ENCODE data around the gene CILP. TPM values are rescaled to one million over a fixed set of nuclear protein-coding genes. Genes with fewer than 3 reads are reported as not detected.

The CILP gene
- total and polyA plus RNA-seq, 2 of the 13 experiments (the other 11 are each of a cell fraction or from before 2014, with no cell fraction given): 0.03 TPM; not detected in 1

GRCh38 chr15:65223996-65224395 is 12.7 kb upstream of the CILP start:
- ChIA-PET POLR2A (no interaction called here), CTCF (ENCODE audit: low intra/inter-chr PET ratio, low total read pairs) (no interaction called here)
- Histone ChIP-seq H2AFZ (ENCODE audit: low read length) (no peak overlapping the region), H4K20me1 (ENCODE audit: insufficient read depth, low read length) (no peaks in the 10 kb centered on the region), H3K79me2 (ENCODE audit: insufficient read depth, low read length) (no peaks in the 10 kb centered on the region), H3K9ac (ENCODE audit: insufficient read depth, low read depth, low read length) (no peak overlapping the region), H3K4me3 (replicated peaks in 1 of 3; ENCODE audit: insufficient read depth in 1 of 3, low read depth in 2 of 3, low read length in 3 of 3) (no peak overlapping the region), H3K9me3 (ENCODE audit: low read length) (no peaks in the 10 kb centered on the region), H3K36me3 (replicated peaks in 1 of 2; ENCODE audit: control insufficient read depth in 1 of 2, insufficient read depth in 2 of 2, low read length in 2 of 2) (no peaks in the 10 kb centered on the region), H3K4me1 (ENCODE audit: insufficient read depth, low read length) (peaks cover 27% of the 10 kb centered on the region), H3K27ac (ENCODE audit: extremely low read length, insufficient read depth, low read length) (no peak overlapping the region), H3K4me2 (ENCODE audit: low read depth, low read length) (no peak overlapping the region), H3K27me3 (ENCODE audit: control insufficient read depth in 1 of 2, insufficient read depth in 2 of 2, low read length in 2 of 2) (no peaks in the 10 kb centered on the region; a peak in 1 of 5 replicates)
- BruUV-seq (replicated peaks): no TSS peak
- intact Hi-C loops (cut with micrococcal nuclease; ENCODE audit: unreplicated experiment) (no loop called here), in situ Hi-C loops (cut with HindIII; ENCODE audit: extremely low pct_ligation_motif_present, low pct_unique_long_range_greater_than_20kb) (no loop called here)
- TF ChIP-seq ZNF460 (CRISPR knock-in tag; IDR thresholded peaks at IDR 0.05; ENCODE audit: borderline replicate concordance): peak; percentile 61; the same call in 1 of the 2 replicates
- TF ChIP-seq RARG (CRISPR knock-in tag; IDR thresholded peaks at IDR 0.05; ENCODE audit: low read depth): no peak
- no peak for FAIRE-seq
- no peak for ATAC-seq
- no peak for DNase-seq (ENCODE audit: low spot score)
- WGBS (ENCODE audit: low lambda C conversion rate): 30% methylated on average over 6 of the region's 6 CpGs

- H3K79me2 ChIP-seq (ENCODE audit: insufficient read depth, low read length): no peaks in the 10 kb centered on the region
- H4K20me1 ChIP-seq (ENCODE audit: insufficient read depth, low read length): no peaks in the 10 kb centered on the region
- no peak overlapping the region for H2AFZ ChIP-seq (ENCODE audit: low read length)
- in situ Hi-C loops (cut with HindIII; ENCODE audit: extremely low pct_ligation_motif_present, low pct_unique_long_range_greater_than_20kb) (no loop called here), intact Hi-C loops (cut with micrococcal nuclease; ENCODE audit: unreplicated experiment) (no loop called here)
- no TSS peak for BruUV-seq (replicated peaks)
- no peak overlapping the region for H3K27ac ChIP-seq (ENCODE audit: extremely low read length, insufficient read depth, low read length)
- H3K9me3 ChIP-seq (ENCODE audit: low read length): no peaks in the 10 kb centered on the region
- 73% methylated on average over 2 of the region's 4 CpGs for WGBS (ENCODE audit: low lambda C conversion rate)
- peaks cover 19% of the 10 kb centered on the region for H3K4me1 ChIP-seq (ENCODE audit: insufficient read depth, low read length)
- no peak overlapping the region for H3K9ac ChIP-seq (ENCODE audit: insufficient read depth, low read depth, low read length)
- ATAC-seq (no peak), FAIRE-seq (no peak), DNase-seq (ENCODE audit: low spot score) (no peak)
- CTCF ChIA-PET (ENCODE audit: low intra/inter-chr PET ratio, low total read pairs): no interaction called here
- H3K4me3 ChIP-seq (replicated peaks in 1 of 3; ENCODE audit: insufficient read depth in 1 of 3, low read depth in 2 of 3, low read length in 3 of 3): no peak overlapping the region
- H3K4me2 ChIP-seq (ENCODE audit: low read depth, low read length): no peak overlapping the region
- TF ChIP-seq TBP (CRISPR knock-in tag; IDR thresholded peaks at IDR 0.05) (no peak), ZNF33B (CRISPR knock-in tag; IDR thresholded peaks at IDR 0.05) (no peak), RFXANK (CRISPR knock-in tag; IDR thresholded peaks at IDR 0.05) (no peak), SAFB2 (CRISPR knock-in tag; IDR thresholded peaks at IDR 0.05; ENCODE audit: borderline replicate concordance, low read depth) (no peak)
- TF ChIP-seq, protein P1, sequence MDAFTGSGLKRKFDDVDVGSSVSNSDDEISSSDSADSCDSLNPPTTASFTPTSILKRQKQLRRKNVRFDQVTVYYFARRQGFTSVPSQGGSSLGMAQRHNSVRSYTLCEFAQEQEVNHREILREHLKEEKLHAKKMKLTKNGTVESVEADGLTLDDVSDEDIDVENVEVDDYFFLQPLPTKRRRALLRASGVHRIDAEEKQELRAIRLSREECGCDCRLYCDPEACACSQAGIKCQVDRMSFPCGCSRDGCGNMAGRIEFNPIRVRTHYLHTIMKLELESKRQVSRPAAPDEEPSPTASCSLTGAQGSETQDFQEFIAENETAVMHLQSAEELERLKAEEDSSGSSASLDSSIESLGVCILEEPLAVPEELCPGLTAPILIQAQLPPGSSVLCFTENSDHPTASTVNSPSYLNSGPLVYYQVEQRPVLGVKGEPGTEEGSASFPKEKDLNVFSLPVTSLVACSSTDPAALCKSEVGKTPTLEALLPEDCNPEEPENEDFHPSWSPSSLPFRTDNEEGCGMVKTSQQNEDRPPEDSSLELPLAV (CRISPR knock-in tag; conservative IDR thresholded peaks at IDR 0.05; ENCODE audit: low read depth): no peak
- TF ChIP-seq, protein P2, sequence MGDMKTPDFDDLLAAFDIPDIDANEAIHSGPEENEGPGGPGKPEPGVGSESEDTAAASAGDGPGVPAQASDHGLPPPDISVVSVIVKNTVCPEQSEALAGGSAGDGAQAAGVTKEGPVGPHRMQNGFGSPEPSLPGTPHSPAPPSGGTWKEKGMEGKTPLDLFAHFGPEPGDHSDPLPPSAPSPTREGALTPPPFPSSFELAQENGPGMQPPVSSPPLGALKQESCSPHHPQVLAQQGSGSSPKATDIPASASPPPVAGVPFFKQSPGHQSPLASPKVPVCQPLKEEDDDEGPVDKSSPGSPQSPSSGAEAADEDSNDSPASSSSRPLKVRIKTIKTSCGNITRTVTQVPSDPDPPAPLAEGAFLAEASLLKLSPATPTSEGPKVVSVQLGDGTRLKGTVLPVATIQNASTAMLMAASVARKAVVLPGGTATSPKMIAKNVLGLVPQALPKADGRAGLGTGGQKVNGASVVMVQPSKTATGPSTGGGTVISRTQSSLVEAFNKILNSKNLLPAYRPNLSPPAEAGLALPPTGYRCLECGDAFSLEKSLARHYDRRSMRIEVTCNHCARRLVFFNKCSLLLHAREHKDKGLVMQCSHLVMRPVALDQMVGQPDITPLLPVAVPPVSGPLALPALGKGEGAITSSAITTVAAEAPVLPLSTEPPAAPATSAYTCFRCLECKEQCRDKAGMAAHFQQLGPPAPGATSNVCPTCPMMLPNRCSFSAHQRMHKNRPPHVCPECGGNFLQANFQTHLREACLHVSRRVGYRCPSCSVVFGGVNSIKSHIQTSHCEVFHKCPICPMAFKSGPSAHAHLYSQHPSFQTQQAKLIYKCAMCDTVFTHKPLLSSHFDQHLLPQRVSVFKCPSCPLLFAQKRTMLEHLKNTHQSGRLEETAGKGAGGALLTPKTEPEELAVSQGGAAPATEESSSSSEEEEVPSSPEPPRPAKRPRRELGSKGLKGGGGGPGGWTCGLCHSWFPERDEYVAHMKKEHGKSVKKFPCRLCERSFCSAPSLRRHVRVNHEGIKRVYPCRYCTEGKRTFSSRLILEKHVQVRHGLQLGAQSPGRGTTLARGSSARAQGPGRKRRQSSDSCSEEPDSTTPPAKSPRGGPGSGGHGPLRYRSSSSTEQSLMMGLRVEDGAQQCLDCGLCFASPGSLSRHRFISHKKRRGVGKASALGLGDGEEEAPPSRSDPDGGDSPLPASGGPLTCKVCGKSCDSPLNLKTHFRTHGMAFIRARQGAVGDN (CRISPR knock-in tag; IDR thresholded peaks at IDR 0.05): no peak
- H3K36me3 ChIP-seq (replicated peaks in 1 of 2; ENCODE audit: control insufficient read depth in 1 of 2, insufficient read depth in 2 of 2, low read length in 2 of 2): no peaks in the 10 kb centered on the region
- POLR2A ChIA-PET: no interaction called here
- H3K27me3 ChIP-seq (ENCODE audit: control insufficient read depth in 1 of 2, insufficient read depth in 2 of 2, low read length in 2 of 2): peaks cover 0 to 1% of the 10 kb centered on the region in 2 experiments; a peak in 2 of 5 replicates
Measured at GRCh38 chr15:65222891-65223290, 11.6 kb upstream of the CILP start.
